Activated CD8-positive, alpha-beta T cell treated with anti-CD3 and anti-CD28 coated beads for 36 hours (primary cell): ENCODE data around the gene SLC25A5. TPM values are rescaled to one million over a fixed set of nuclear protein-coding genes. Genes with fewer than 3 reads are reported as not detected.

ENCODE experiments used
- ATAC-seq: fragments of 200-7000 bp; cut with Tn5 transposase; one replicate; pipeline ENCODE4 v1.10.0; 2021; ENCODE audit warnings: mild to moderate bottlenecking, moderate library complexity
- CTCF ChIA-PET: fragments of 350-600 bp; sonication (Branson Sonifier 250); formaldehyde crosslinking; loops from one replicate; lab custom pipeline; 2021; ENCODE audit warnings: antibody characterized with exemption; lab: Charles Lee
- POLR2A ChIA-PET: fragments of 350-600 bp; sonication (Branson Sonifier 250); formaldehyde crosslinking; loops from one replicate; lab custom pipeline; 2021; ENCODE audit warnings: antibody characterized with exemption; lab: Charles Lee
- DNase-seq: peaks from one replicate; pipeline ENCODE4 v3.0.0-alpha.2; 2020
- H3K27ac Mint-ChIP-seq: one replicate; pipeline ENCODE4 v1.8.0; 2021; ENCODE audit warnings: mild to moderate bottlenecking, mixed read lengths
- H3K27me3 Mint-ChIP-seq: one replicate; pipeline ENCODE4 v1.8.0; 2021; ENCODE audit warnings: mixed read lengths
- H3K36me3 Mint-ChIP-seq: one replicate; pipeline ENCODE4 v1.8.0; 2021; ENCODE audit warnings: low read depth, mixed read lengths
- H3K4me1 Mint-ChIP-seq: one replicate; pipeline ENCODE4 v1.8.0; 2021; ENCODE audit warnings: low read depth, mixed read lengths
- H3K4me3 Mint-ChIP-seq: one replicate; pipeline ENCODE4 v1.8.0; 2021; ENCODE audit warnings: mild to moderate bottlenecking, moderate library complexity, mixed read lengths
- H3K9me3 Mint-ChIP-seq: one replicate; pipeline ENCODE4 v1.8.0; 2021; ENCODE audit warnings: mixed read lengths
- CTCF ChIP-seq: fragments of 200-600 bp; IDR thresholded peaks from one replicate; pipeline ENCODE4 v1.8.0; 2022; ENCODE audit warnings: antibody characterized with exemption, mild to moderate bottlenecking
- intact Hi-C: fragments of 100-400 bp; cut with micrococcal nuclease; formaldehyde crosslinking; loops from one replicate; pipeline ENCODE4 v1.10.0; 2022
- total RNA-seq, 2 experiments: library from RNA; stranded (reverse); gene quantifications; one replicate each; pipeline ENCODE4 v1.2.3, GENCODE V29; 2021

Gene SLC25A5
- total RNA-seq, 2 experiments from 2014 or later: 830 to 839 TPM

DNA sequence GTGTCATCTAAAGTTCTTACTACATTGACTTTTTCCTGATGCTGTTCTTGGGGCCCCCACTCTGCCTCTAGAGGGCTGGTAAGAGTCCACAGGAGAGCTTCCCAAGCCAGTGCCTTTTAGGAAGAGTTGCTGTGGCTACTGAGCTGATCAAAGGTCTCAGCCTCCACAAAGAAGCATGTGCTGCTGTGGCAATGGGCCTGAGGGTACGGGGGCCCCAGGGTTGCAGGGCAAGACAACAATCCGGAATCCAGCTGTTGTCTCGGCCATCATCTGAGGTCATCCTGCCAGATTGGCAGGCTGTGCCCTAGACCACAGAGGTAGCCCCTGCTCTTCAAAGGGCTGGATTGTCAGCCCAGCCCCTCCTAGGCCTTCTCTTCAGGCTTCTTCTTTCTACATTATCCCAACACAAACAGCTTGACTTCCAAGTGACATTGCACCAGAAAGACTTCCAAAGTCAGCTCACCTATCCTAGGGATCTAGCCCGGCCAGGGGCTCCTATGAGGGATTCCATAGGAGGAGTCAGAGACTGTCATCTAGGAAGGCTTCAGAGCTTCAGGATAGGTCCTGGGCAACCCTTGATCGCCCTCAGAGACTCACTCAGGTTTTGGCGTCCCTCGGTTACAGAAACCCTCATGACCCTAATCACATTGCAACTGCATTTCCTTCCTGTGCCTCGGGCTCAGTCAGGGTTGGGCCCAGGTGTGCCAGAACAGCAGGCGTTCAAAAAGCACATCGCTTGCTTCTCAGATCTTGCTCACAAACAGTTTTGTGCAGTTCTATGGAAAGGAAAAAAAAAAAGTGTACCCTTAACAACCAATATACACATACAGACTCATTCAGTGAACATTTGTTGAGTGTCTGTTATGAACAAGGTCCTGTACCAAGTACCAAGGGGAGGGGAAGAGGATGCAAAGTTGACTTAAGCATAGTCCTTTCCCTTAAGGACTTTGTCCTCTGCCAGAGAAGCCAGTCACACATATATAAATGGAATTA, 27.8 kb downstream of the SLC25A5 start:
- Mint-ChIP-seq H3K27me3 (no peaks in the 10 kb centered on the region), H3K4me3 (no peak overlapping the region), H3K9me3 (no peaks in the 10 kb centered on the region), H3K36me3 (no peaks in the 10 kb centered on the region), H3K27ac (no peak overlapping the region), H3K4me1 (peaks cover 6% of the 10 kb centered on the region)
- POLR2A ChIA-PET: interaction anchor here (0.9 kb wide), 1 partner anchor 14 kb away, joined by 4 read pairs; no protein-coding TSS in a partner anchor
- TF ChIP-seq CTCF: no peak
- ATAC-seq (no peak), DNase-seq (no peak)
- CTCF ChIA-PET: interaction anchor here (0.7 to 1.6 kb wide), 3 partner anchors 13 to 18 kb away, joined by 3 to 8 read pairs (median 6); no protein-coding TSS in a partner anchor
- intact Hi-C loops: no loop called here

GRCh38 chrX:119497185-119497584, 28.9 kb downstream of the SLC25A5 start:
- DNase-seq (no peak), ATAC-seq (no peak)
- Mint-ChIP-seq H3K9me3 (no peaks in the 10 kb centered on the region), H3K4me3 (no peak overlapping the region), H3K4me1 (peaks cover 12% of the 10 kb centered on the region), H3K27ac (no peak overlapping the region), H3K36me3 (no peaks in the 10 kb centered on the region), H3K27me3 (no peaks in the 10 kb centered on the region)
- POLR2A ChIA-PET: no interaction called here
- no peak for TF ChIP-seq CTCF
- intact Hi-C loops: no loop called here
- CTCF ChIA-PET: interaction anchor here (1.3 kb wide), 2 partner anchors 14 to 19 kb away, joined by 4 to 6 read pairs; no protein-coding TSS in a partner anchor

DNA sequence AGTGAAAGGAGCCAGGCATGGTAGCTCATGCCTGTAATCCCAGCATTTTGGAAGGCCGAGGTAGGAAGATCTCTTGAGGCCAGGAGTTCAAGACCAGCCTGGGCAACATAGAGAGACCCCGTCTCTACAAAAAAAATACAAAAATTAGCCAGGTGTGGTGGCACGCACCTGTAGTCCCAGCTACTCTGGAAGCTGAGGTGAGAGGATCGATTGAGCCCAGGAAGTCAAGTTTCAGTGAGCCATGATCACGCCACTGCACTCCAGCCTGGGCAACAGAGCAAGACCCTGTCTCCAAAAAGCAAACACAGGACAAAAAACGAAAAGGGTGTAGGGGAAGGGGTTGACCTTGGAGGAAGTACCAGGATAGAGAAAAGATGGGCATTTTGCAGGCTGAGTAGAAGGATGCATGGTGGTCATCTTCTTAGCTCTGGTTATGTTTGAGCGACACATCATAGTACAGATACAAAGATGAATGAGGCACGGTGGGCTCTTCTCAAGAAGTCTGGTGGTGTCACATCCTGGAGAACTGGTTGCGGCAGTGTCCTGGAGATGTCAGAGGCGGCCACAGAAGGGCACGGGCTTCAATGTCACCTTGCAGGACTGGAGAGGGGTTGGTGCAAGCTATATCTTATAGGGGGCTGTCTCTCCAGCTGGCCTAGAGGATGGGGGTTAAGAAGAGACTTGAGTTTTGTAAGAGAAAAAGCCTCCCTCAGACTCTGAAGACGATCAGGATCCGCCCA, 32.0 kb downstream of the SLC25A5 start:
- intact Hi-C loops: no loop called here
- H3K9me3 Mint-ChIP-seq: no peaks in the 10 kb centered on the region
- CTCF ChIA-PET: interaction anchor here (0.6 to 1.7 kb wide), 4 partner anchors 10 to 31 kb away, joined by 3 to 8 read pairs (median 3); no protein-coding TSS in a partner anchor
- no peak overlapping the region for H3K4me3 Mint-ChIP-seq
- H3K27me3 Mint-ChIP-seq: no peaks in the 10 kb centered on the region
- POLR2A ChIA-PET: no interaction called here
- H3K36me3 Mint-ChIP-seq: no peaks in the 10 kb centered on the region
- DNase-seq: no peak
- no peak for TF ChIP-seq CTCF
- ATAC-seq: no peak
- peaks cover 21% of the 10 kb centered on the region for H3K4me1 Mint-ChIP-seq
- no peak overlapping the region for H3K27ac Mint-ChIP-seq

GRCh38 chrX:119501511-119502148, 33.4 kb downstream of the SLC25A5 start:
- intact Hi-C loops: no loop called here
- DNase-seq (no peak), ATAC-seq (no peak)
- peak overlapping the region; percentile 78 for H3K27ac Mint-ChIP-seq
- H3K9me3 Mint-ChIP-seq: no peaks in the 10 kb centered on the region
- no peaks in the 10 kb centered on the region for H3K27me3 Mint-ChIP-seq
- ChIA-PET POLR2A (no interaction called here), CTCF (interaction anchor here (0.7 to 1.7 kb wide), 3 partner anchors 12 to 18 kb away, joined by 3 to 8 read pairs (median 3); no protein-coding TSS in a partner anchor)
- peaks cover 15% of the 10 kb centered on the region for H3K4me1 Mint-ChIP-seq
- TF ChIP-seq CTCF: no peak
- H3K4me3 Mint-ChIP-seq: no peak overlapping the region
- no peaks in the 10 kb centered on the region for H3K36me3 Mint-ChIP-seq
